B cell (primary cell): Measurements from ENCODE around the gene CARMIL1. TPM values are rescaled to one million over a fixed set of nuclear protein-coding genes. Genes with fewer than 3 reads are reported as not detected.

ENCODE experiments used
- ATAC-seq: fragments of 200-7000 bp; cut with Tn5 transposase; one replicate; pipeline ENCODE4 v1.10.0; 2021; ENCODE audit warnings: low read depth, mild to moderate bottlenecking, moderate number of reproducible peaks, moderate library complexity
- CTCF ChIA-PET: fragments of 350-600 bp; sonication (Branson Sonifier 250); formaldehyde crosslinking; loops from one replicate; lab custom pipeline; 2021; ENCODE audit warnings: antibody characterized with exemption, inconsistent platforms; lab: Charles Lee
- POLR2A ChIA-PET: fragments of 350-600 bp; sonication (Branson Sonifier 250); formaldehyde crosslinking; loops from one replicate; lab custom pipeline; 2021; ENCODE audit warnings: antibody characterized with exemption; lab: Charles Lee
- DNase-seq: peaks from one replicate; pipeline ENCODE4 v3.0.0; 2013
- H2AFZ ChIP-seq: 2 replicates; pipeline ENCODE4 v1.6.1; 2012; ENCODE audit warnings: mild to moderate bottlenecking, low read depth, low read length; ENCODE audit not compliant: insufficient read depth, poor library complexity, severe bottlenecking
- H3K27ac ChIP-seq, 2 donors: 1 replicate in 1 of 2; 2 replicates in 1 of 2; pipeline ENCODE4 v1.5.1; 2012 to 2013; ENCODE audit warnings: low read length in 2 of 2, mild to moderate bottlenecking in 2 of 2, moderate library complexity in 1 of 2
- H3K27me3 ChIP-seq, 4 experiments: fragments of 200-600 bp in 1 of 4; sonication (generic) in 1 of 4; replicated peaks in 1 of 4; 1 replicate in 2 of 4; 2 replicates in 2 of 4; pipeline versions ENCODE4 v1.6.1 to v1.7.0; 2013 to 2016; ENCODE audit warnings: low read length in 3 of 4, mild to moderate bottlenecking in 2 of 4, mixed read lengths in 1 of 4, moderate library complexity in 1 of 4; ENCODE audit not compliant: insufficient read depth in 4 of 4, control insufficient read depth in 3 of 4; ENCODE audit errors: control extremely low read depth in 1 of 4
- H3K36me3 ChIP-seq, 2 experiments: replicated peaks in 1 of 2; 1 replicate in 1 of 2; 2 replicates in 1 of 2; pipeline versions ENCODE4 v1.6.1 to v1.7.1; 2013; ENCODE audit warnings: low read length in 1 of 2; ENCODE audit not compliant: insufficient read depth in 2 of 2, control insufficient read depth in 1 of 2; ENCODE audit errors: control extremely low read depth in 1 of 2, extremely low read depth in 1 of 2
- H3K4me1 ChIP-seq, 2 donors: fragments of 200-600 bp in 1 of 2; sonication (generic) in 1 of 2; 1 replicate in 1 of 2; 2 replicates in 1 of 2; pipeline versions ENCODE4 v1.5.1 to v1.6.1; 2013 to 2017; ENCODE audit warnings: low read length in 2 of 2; ENCODE audit not compliant: control insufficient read depth in 2 of 2, insufficient read depth in 2 of 2
- H3K4me2 ChIP-seq: replicated peaks from 2 replicates; pipeline ENCODE3; 2012; ENCODE audit warnings: mild to moderate bottlenecking, low read depth, low read length; ENCODE audit not compliant: poor library complexity, severe bottlenecking
- H3K4me3 ChIP-seq, 5 experiments: fragments of 200-600 bp in 1 of 5; sonication (generic) in 1 of 5; 1 replicate in 3 of 5; 2 replicates in 2 of 5; pipeline versions ENCODE4 v1.5.1 to v1.7.0; 2011 to 2016; ENCODE audit warnings: low read length in 4 of 5, mild to moderate bottlenecking in 4 of 5, low read depth in 2 of 5, control low read depth in 1 of 5, moderate library complexity in 1 of 5; ENCODE audit not compliant: insufficient read depth in 1 of 5; ENCODE audit errors: control extremely low read depth in 1 of 5, extremely low read depth in 1 of 5
- H3K79me2 ChIP-seq: fragments of 200-600 bp; sonication (generic); one replicate; pipeline ENCODE4 v1.6.0; 2016; ENCODE audit warnings: low read length; ENCODE audit not compliant: control insufficient read depth, insufficient read depth
- H3K9ac ChIP-seq: fragments of 200-600 bp; sonication (generic); 2 replicates; pipeline ENCODE4 v1.6.1; 2017; ENCODE audit warnings: mild to moderate bottlenecking, low read length, moderate library complexity
- H3K9me3 ChIP-seq, 3 donors: one replicate each; pipeline versions ENCODE4 v1.6.1 to v1.7.1; 2013; ENCODE audit warnings: low read length in 2 of 3; ENCODE audit not compliant: control insufficient read depth in 2 of 3, insufficient read depth in 1 of 3; ENCODE audit errors: control extremely low read depth in 1 of 3
- H4K20me1 ChIP-seq: 2 replicates; pipeline ENCODE4 v1.6.0; 2012; ENCODE audit warnings: mild to moderate bottlenecking, low read length; ENCODE audit not compliant: insufficient read depth, control insufficient read depth, poor library complexity, severe bottlenecking
- H3K27ac Mint-ChIP-seq: one replicate; pipeline ENCODE4 v1.8.0; 2021; ENCODE audit warnings: mixed read lengths
- H3K27me3 Mint-ChIP-seq: one replicate; pipeline ENCODE4 v1.8.0; 2021; ENCODE audit warnings: mixed read lengths
- H3K4me1 Mint-ChIP-seq: one replicate; pipeline ENCODE4 v1.8.0; 2021; ENCODE audit warnings: mixed read lengths
- H3K4me3 Mint-ChIP-seq: one replicate; pipeline ENCODE4 v1.8.0; 2021; ENCODE audit warnings: mixed read lengths
- H3K9me3 Mint-ChIP-seq: one replicate; pipeline ENCODE4 v1.8.0; 2022; ENCODE audit warnings: mixed read lengths; ENCODE audit not compliant: insufficient read depth
- CTCF ChIP-seq: fragments of 200-600 bp; IDR thresholded peaks from one replicate; pipeline ENCODE4 v1.8.0; 2022; ENCODE audit warnings: antibody characterized with exemption, mild to moderate bottlenecking
- EZH2 ChIP-seq: IDR thresholded peaks from 2 replicates; pipeline ENCODE4 v1.6.1; 2012; ENCODE audit warnings: borderline replicate concordance, low read depth, mild to moderate bottlenecking, moderate library complexity, low read length; ENCODE audit not compliant: insufficient read depth, poor library complexity, severe bottlenecking
- WGBS: methylation state at CpG from one replicate; pipeline ENCODE4 v1.1.5; 2013; ENCODE audit warnings: missing lambda C conversion rate; ENCODE audit not compliant: insufficient coverage; 5-methylcytosine and 5-hydroxymethylcytosine counted together
- intact Hi-C: fragments of 100-400 bp; cut with micrococcal nuclease; formaldehyde crosslinking; loops from one replicate; pipeline ENCODE4 v1.10.0; 2022
- polyA plus RNA-seq: library from polyadenylated mRNA; depleted of rRNA; stranded (reverse); fragments of >200 nt; gene quantifications from 2 replicates; pipeline ENCODE4 v1.2.3, GENCODE V29; 2012
- total RNA-seq, 2 donors: library from RNA; stranded (reverse); fragments of 120-200 nt in 1 of 2; gene quantifications; 1 replicate in 1 of 2; 2 replicates in 1 of 2; pipeline versions ENCODE4 v1.2.3 to v1.2.4, GENCODE V29; 2013 to 2022

CARMIL1 gene
- total and polyA plus RNA-seq, 2 donors (not counting 1 experiment from before 2014, with no cell fraction given) = 7.5 to 11.0 TPM

- WGBS = 100% methylated on average over 1 of the region's 3 CpGs
- no peaks in the 10 kb centered on the region for H4K20me1 ChIP-seq
- H3K4me3 Mint-ChIP-seq = no peak overlapping the region
- H3K9me3 Mint-ChIP-seq = peaks cover 2% of the 10 kb centered on the region
- peaks cover 74% of the 10 kb centered on the region for H3K27me3 Mint-ChIP-seq
- no peak overlapping the region for H2AFZ ChIP-seq
- peaks cover 0 to 5% (median 0%) of the 10 kb centered on the region in 3 donors for H3K9me3 ChIP-seq
- DNase-seq = no peak
- no peaks in the 10 kb centered on the region for H3K79me2 ChIP-seq
- no peaks in the 10 kb centered on the region for H3K4me1 ChIP-seq
- CTCF ChIA-PET = no interaction called here
- no peak overlapping the region for H3K9ac ChIP-seq
- H3K4me3 ChIP-seq = no peak overlapping the region
- no peak for ATAC-seq
- no peak overlapping the region for H3K27ac ChIP-seq
- no peaks in the 10 kb centered on the region for H3K36me3 ChIP-seq
- no peak overlapping the region for H3K4me2 ChIP-seq
- H3K4me1 Mint-ChIP-seq = no peaks in the 10 kb centered on the region
- intact Hi-C loops = no loop called here
- no peak overlapping the region for H3K27ac Mint-ChIP-seq
- peaks cover 0 to 28% (median 11%) of the 10 kb centered on the region in 4 experiments for H3K27me3 ChIP-seq
- POLR2A ChIA-PET = no interaction called here
- no peak for TF ChIP-seq CTCF
- no peak for TF ChIP-seq EZH2
These were observed 363.6 kb downstream of the CARMIL1 start for GRCh38 chr6:25642667-25643328.

- no peaks in the 10 kb centered on the region for H3K36me3 ChIP-seq
- Mint-ChIP-seq H3K27me3 (peaks cover 71% of the 10 kb centered on the region), H3K9me3 (no peaks in the 10 kb centered on the region), H3K4me3 (no peak overlapping the region), H3K4me1 (no peaks in the 10 kb centered on the region), H3K27ac (no peak overlapping the region)
- intact Hi-C loops = no loop called here
- 100% methylated on average over 1 of the region's 4 CpGs for WGBS
- no peak overlapping the region for H3K9ac ChIP-seq
- ATAC-seq = no peak
- no peak overlapping the region for H3K4me2 ChIP-seq
- H3K9me3 ChIP-seq = peaks cover 0 to 5% (median 0%) of the 10 kb centered on the region in 3 donors
- peaks cover 0 to 43% (median 8%) of the 10 kb centered on the region in 4 experiments for H3K27me3 ChIP-seq
- no peaks in the 10 kb centered on the region for H3K79me2 ChIP-seq
- H2AFZ ChIP-seq = no peak overlapping the region
- no peak overlapping the region for H3K4me3 ChIP-seq
- POLR2A ChIA-PET = no interaction called here
- TF ChIP-seq CTCF = no peak
- no peak for TF ChIP-seq EZH2
- CTCF ChIA-PET = no interaction called here
- no peaks in the 10 kb centered on the region for H3K4me1 ChIP-seq
- H3K27ac ChIP-seq = no peak overlapping the region
- H4K20me1 ChIP-seq = no peaks in the 10 kb centered on the region
- DNase-seq = no peak
These were observed 366.7 kb downstream of the CARMIL1 start for GRCh38 chr6:25645916-25646315.
